DND-41 (cell line): ENCODE measurements around the gene FLT3.

Experiments
- EZH2 ChIP-seq: IDR thresholded peaks from 3 replicates; pipeline ENCODE4 v1.6.1; 2012; ENCODE audit warnings: borderline replicate concordance, low read depth, mild to moderate bottlenecking, moderate library complexity, low read length, inconsistent platforms; ENCODE audit not compliant: severe bottlenecking
- TF ChIP-seq, protein P1 (sequence below): IDR thresholded peaks from 2 replicates; pipeline ENCODE4 v1.5.1; 2012; ENCODE audit warnings: borderline replicate concordance, low read length, moderate library complexity, mild to moderate bottlenecking; ENCODE audit not compliant: poor library complexity, severe bottlenecking; ENCODE audit errors: extremely low read depth

DNA sequence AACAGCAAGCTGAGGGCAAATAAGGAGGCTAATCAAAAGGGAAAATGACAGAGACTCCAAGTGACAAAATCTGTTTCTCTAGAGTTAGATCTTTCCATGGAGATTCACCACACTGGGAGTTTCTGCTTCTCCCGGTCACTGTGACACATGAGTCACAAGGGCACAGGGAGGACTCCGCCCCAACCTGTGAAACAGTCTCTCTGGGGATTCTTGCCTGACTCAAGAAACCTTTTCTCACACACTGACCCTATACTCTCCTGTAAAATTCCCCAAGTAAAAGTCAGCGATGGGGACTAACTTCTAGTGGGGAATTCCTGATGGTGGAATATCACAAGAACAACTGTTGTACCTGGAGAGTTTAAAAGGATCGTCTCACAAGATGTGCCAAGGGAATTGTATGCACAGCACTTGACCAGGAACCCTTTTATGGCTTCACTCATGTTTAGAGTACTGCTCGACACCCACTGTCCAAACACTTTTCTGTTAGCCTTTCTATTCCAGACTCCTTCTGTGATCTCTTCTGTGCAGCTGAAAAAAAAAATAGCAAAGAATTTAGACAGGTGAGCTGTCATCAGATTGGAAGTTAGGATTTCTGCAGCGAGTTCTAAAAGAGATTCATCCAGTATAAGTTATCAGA is 65.1 kb downstream of the FLT3 start:
- TF ChIP-seq, protein P1, sequence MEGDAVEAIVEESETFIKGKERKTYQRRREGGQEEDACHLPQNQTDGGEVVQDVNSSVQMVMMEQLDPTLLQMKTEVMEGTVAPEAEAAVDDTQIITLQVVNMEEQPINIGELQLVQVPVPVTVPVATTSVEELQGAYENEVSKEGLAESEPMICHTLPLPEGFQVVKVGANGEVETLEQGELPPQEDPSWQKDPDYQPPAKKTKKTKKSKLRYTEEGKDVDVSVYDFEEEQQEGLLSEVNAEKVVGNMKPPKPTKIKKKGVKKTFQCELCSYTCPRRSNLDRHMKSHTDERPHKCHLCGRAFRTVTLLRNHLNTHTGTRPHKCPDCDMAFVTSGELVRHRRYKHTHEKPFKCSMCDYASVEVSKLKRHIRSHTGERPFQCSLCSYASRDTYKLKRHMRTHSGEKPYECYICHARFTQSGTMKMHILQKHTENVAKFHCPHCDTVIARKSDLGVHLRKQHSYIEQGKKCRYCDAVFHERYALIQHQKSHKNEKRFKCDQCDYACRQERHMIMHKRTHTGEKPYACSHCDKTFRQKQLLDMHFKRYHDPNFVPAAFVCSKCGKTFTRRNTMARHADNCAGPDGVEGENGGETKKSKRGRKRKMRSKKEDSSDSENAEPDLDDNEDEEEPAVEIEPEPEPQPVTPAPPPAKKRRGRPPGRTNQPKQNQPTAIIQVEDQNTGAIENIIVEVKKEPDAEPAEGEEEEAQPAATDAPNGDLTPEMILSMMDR, result no peak
- no peak for TF ChIP-seq EZH2
